Loucy (cell line): Measurements from ENCODE around the gene SLC27A4.

ENCODE experiments used
- CTCF ChIP-seq: fragments of 200-600 bp; sonication (generic); conservative IDR thresholded peaks from 2 replicates; pipeline ENCODE4 v1.5.1; 2014; ENCODE audit warnings: mild to moderate bottlenecking, antibody characterized with exemption, low read length
- EZH2phosphoT487 ChIP-seq: fragments of 200-600 bp; IDR thresholded peaks from 2 replicates; pipeline ENCODE4 v1.6.1; 2018; ENCODE audit warnings: antibody characterized with exemption, mild to moderate bottlenecking, moderate library complexity, borderline replicate concordance

DNA sequence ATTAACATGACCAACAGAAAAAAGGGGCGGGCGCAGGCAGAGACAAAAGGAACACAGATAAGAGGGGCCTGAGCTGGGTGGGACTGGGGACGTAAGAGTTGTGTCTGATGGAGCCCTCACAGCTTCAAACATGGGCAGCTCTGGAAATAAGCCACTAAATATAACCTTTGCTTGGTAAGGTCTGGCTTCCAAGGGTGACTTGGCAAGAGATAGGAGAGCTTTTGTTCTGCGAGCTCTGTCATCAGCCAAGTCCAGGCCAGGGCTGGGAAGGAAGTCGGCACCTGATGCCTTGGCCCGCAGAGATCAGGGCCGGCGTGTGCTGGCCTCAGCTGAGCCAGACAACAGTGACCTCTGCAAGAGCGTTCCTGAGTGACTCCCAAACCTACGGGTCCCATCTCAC lies 29.9 kb upstream of the SLC27A4 start:
- TF ChIP-seq CTCF, result no peak
- no peak for TF ChIP-seq EZH2phosphoT487
